ENCODE results near the gene HEATR5A.
"Not testable (repeated sequence)": the region's sequence is repeated elsewhere in the genome, so short reads cannot be mapped to it uniquely, and the experiment has no call there.

The HEATR5A gene

DNA sequence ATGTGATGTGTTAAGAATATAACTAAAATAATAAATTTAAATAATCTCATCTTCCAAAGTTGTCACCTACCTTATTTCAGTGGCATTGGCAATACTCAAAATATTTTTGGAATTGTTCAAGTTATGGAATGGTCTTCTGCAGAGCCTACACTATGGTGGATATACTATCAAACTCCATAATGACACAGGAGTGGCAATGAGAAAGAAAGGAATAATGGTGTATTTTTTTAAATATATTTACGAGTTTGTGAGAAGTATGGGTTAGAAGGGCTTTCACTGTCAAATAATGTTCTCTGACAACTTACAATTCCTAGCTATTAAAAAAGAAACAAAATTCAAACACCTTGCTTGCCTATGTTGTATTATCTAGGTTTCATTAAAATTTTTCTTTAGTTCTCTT lies 38.1 kb downstream of the HEATR5A start:
- Histone ChIP-seq H3K9ac (ENCODE audit: low read length) (no peak overlapping the region), H3K4me3 (ENCODE audit: low read depth in 1 of 2, low read length in 2 of 2) (no peak overlapping the region), H3K4me1 (ENCODE audit: insufficient read depth, low read length) (no peaks in the 10 kb centered on the region), H3K27me3 (ENCODE audit: control insufficient read depth in 1 of 2, insufficient read depth in 2 of 2, low read length in 2 of 2) (no peaks in the 10 kb centered on the region), H3K36me3 (ENCODE audit: insufficient read depth, low read length) (peaks cover 24% of the 10 kb centered on the region), H3K9me3 (ENCODE audit: low read length) (no peaks in the 10 kb centered on the region), H3K27ac (ENCODE audit: low read depth, low read length) (no peak overlapping the region)

DNA sequence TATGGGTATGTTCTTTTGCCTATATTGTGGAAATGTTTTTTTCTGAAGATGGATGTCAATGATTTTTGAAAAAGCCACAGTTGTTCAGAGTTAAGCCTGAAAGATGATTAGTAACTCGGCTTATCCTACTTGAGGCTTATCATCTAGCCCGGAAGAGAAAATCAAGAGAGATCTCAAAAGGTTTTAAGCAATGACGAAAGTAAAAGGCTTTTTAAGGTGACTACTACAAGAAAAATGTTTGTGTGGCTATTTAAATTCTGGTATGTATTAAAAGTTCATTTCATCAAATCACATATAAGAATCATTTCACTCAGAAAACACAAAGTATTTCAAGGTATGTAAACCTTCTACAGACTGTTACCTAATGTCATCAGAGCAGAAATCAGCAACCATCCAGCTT lies 40.2 kb downstream of the HEATR5A start:
- Histone ChIP-seq H3K9ac (ENCODE audit: low read length) (no peak overlapping the region), H3K4me3 (ENCODE audit: low read depth in 1 of 2, low read length in 2 of 2) (no peak overlapping the region), H3K27ac (ENCODE audit: low read depth, low read length) (no peak overlapping the region), H3K9me3 (ENCODE audit: low read length) (no peaks in the 10 kb centered on the region), H3K4me1 (ENCODE audit: insufficient read depth, low read length) (no peaks in the 10 kb centered on the region), H3K36me3 (ENCODE audit: insufficient read depth, low read length) (peaks cover 20% of the 10 kb centered on the region), H3K27me3 (ENCODE audit: control insufficient read depth in 1 of 2, insufficient read depth in 2 of 2, low read length in 2 of 2) (no peaks in the 10 kb centered on the region)

DNA sequence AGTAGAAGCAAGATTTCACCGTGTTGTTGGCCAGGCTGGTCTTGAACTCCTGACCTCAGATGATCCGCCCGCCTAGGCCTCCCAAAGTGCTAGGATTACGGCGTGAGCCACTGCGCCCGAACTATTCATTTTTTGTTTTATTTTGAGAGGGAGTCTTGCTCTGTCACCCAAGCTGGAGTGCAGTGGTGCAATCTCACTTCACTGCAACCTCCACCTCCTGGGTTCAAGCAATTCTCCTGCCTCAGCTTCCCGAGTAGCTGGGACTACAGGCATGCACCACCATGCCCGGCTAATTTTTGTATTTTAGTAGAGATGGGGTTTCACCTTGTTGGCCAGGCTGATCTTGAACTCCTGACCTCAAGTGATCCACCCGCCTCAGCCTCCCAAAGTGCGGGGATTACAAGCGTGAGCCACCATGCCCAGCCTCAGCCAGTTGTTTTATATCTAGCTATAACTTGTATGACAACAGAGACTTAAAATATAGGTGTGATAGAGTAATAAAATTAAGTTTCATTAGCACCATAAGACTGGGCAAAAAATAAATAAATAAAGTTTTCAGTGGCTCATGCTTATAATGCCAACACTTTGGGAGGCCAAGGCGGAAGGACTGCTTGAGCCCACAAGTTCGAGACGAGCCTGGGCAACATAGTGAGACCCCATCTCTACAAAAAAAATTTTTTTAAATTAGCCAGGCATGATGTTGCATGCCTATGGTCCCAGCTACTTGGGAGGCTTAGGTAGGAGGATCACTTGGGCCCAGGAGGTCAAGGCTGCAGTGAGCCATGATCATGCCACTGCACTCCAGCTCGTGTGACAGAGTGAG lies 41.0 kb downstream of the HEATR5A start:
- H3K27me3 ChIP-seq (ENCODE audit: control insufficient read depth in 1 of 2, insufficient read depth in 2 of 2, low read length in 2 of 2); H3K27ac ChIP-seq (ENCODE audit: low read depth, low read length); H3K4me3 ChIP-seq (ENCODE audit: low read depth in 1 of 2, low read length in 2 of 2); H3K4me1 ChIP-seq (ENCODE audit: insufficient read depth, low read length); H3K9ac ChIP-seq (ENCODE audit: low read length); H3K9me3 ChIP-seq (ENCODE audit: low read length): not testable (repeated sequence)
- peaks cover 22% of the 10 kb centered on the region for H3K36me3 ChIP-seq (ENCODE audit: insufficient read depth, low read length)

DNA sequence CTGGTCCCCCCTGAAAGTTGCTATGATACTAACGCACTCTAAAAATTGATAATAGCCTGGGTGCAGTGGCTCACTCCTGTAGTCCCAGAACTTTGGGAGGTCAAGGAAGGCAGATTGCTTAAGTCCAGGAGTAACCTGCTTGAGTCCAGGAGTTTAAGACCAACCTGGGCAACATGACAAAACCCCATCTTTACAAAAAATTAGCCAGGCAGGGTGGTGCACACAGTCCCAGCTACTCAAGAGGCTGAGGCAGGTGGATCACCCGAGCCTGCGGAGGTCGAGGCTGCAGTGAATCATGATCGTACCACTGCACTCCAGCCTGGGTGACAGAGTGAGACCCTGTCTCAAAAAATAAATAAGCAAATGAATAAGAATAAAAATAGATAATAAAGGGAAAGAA lies 42.9 kb downstream of the HEATR5A start:
- Histone ChIP-seq H3K9ac (ENCODE audit: low read length) (no peak overlapping the region), H3K4me1 (ENCODE audit: insufficient read depth, low read length) (no peaks in the 10 kb centered on the region), H3K36me3 (ENCODE audit: insufficient read depth, low read length) (peaks cover 25% of the 10 kb centered on the region), H3K27me3 (ENCODE audit: control insufficient read depth in 1 of 2, insufficient read depth in 2 of 2, low read length in 2 of 2) (no peaks in the 10 kb centered on the region), H3K4me3 (ENCODE audit: low read depth in 1 of 2, low read length in 2 of 2) (no peak overlapping the region), H3K9me3 (ENCODE audit: low read length) (no peaks in the 10 kb centered on the region), H3K27ac (ENCODE audit: low read depth, low read length) (no peak overlapping the region)

DNA sequence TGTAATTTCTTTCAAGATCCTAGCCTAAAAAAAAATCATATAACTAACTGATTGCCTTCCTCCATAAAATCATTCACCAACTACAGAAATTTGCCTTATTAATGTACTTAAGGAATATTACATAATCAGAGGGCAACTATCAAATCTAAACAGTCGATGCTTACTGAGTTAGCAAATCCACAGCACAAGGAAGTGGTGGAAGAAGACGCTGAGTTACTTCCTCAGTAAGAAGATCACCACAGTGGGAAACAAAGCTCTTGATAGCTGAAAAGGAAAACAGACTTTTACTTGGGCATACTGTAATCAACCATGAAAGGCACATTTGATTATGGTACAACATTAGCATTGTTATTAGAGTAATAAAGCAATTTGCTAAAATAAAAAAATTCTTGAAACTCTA lies 48.7 kb downstream of the HEATR5A start:
- H3K27me3 ChIP-seq (ENCODE audit: control insufficient read depth in 1 of 2, insufficient read depth in 2 of 2, low read length in 2 of 2): no peaks in the 10 kb centered on the region
- peaks cover 7% of the 10 kb centered on the region for H3K36me3 ChIP-seq (ENCODE audit: insufficient read depth, low read length)
- no peak overlapping the region for H3K4me3 ChIP-seq (ENCODE audit: low read depth in 1 of 2, low read length in 2 of 2)
- H3K9me3 ChIP-seq (ENCODE audit: low read length): no peaks in the 10 kb centered on the region
- H3K9ac ChIP-seq (ENCODE audit: low read length): no peak overlapping the region
- H3K4me1 ChIP-seq (ENCODE audit: insufficient read depth, low read length): no peaks in the 10 kb centered on the region
- H3K27ac ChIP-seq (ENCODE audit: low read depth, low read length): no peak overlapping the region

DNA sequence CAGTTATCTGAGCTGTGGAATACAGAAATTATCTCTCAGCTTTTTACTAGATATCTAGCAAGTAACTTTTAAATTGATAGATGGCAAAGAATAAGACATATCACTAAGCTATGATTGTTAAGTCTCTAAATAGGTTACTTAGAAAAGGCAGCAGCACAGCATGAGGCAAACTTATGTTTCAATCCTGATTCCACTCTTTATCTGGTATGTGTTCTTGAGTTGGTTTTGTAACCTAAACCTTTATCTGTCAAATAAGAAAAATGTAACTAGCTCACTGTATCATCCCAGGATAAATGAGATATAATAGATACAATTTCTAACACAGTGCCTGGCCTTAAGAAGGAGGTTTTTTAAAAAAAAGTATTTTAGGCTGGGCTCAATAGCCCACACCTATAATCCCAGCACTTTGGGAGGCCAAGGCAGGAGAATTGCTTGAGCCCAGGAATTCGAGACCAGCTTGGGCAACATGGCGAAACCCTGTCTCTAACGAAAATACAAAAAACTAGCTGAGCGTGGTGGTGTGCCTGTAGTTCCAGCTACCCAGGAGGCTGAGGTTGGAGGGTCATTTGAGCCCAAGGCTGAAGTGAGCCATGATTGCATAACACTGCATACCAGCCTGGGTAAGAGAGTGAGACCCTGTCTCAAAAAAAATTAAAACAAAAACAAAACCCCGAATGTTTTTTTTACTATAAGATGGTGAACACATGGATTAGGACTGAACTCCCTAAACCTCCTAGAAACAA lies 56.8 kb downstream of the HEATR5A start:
- no peak overlapping the region for H3K27ac ChIP-seq (ENCODE audit: low read depth, low read length)
- no peak overlapping the region for H3K4me3 ChIP-seq (ENCODE audit: low read depth in 1 of 2, low read length in 2 of 2)
- H3K36me3 ChIP-seq (ENCODE audit: insufficient read depth, low read length): peaks cover 5% of the 10 kb centered on the region
- no peaks in the 10 kb centered on the region for H3K4me1 ChIP-seq (ENCODE audit: insufficient read depth, low read length)
- H3K9me3 ChIP-seq (ENCODE audit: low read length): no peaks in the 10 kb centered on the region
- no peak overlapping the region for H3K9ac ChIP-seq (ENCODE audit: low read length)
- H3K27me3 ChIP-seq (ENCODE audit: control insufficient read depth in 1 of 2, insufficient read depth in 2 of 2, low read length in 2 of 2): no peaks in the 10 kb centered on the region

DNA sequence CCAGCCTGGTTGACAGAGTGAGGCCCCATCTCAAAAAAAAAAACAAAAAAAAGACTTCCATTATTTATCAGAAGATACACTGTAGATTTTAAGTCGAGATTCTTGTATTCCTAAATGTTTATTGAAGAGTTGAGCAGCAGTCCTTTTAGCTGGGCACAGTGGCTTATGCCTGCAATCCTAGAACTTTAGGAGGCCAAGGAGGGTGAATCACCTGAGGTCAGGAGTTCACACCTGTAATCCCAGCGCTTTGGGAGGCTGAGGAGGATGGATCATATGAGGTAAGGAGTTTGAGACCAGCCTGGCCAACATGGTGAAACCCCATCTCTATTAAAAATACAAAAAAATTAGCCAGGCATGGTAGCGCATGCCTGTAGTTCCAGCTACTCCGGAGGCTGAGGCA lies 57.6 kb downstream of the HEATR5A start:
- no peak overlapping the region for H3K27ac ChIP-seq (ENCODE audit: low read depth, low read length)

DNA sequence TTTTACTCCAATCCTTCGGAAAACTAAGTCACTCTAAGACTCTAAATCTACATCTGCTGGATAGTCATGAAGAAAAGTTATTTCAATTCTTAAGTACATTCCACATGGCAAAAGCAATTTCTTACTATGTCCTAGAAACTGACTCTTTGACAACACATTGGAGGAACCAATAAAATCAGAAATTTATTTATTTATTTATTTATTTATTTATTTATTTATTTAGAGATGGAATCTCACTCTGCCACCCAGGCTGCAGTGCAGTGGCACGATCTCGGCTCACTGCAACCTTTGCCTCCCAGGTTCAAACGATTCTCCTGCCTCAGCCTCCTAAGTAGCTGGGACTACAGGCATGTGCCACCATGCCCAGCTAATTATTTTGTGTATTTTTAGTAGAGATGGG lies 58.6 kb downstream of the HEATR5A start:
- H3K9ac ChIP-seq (ENCODE audit: low read length); H3K27me3 ChIP-seq (ENCODE audit: control insufficient read depth in 1 of 2, insufficient read depth in 2 of 2, low read length in 2 of 2); H3K4me3 ChIP-seq (ENCODE audit: low read depth in 1 of 2, low read length in 2 of 2); H3K27ac ChIP-seq (ENCODE audit: low read depth, low read length); H3K4me1 ChIP-seq (ENCODE audit: insufficient read depth, low read length); H3K9me3 ChIP-seq (ENCODE audit: low read length): not testable (repeated sequence)
- peaks cover 12% of the 10 kb centered on the region for H3K36me3 ChIP-seq (ENCODE audit: insufficient read depth, low read length)

More for the DNA sequence above, 57.6 kb downstream of the HEATR5A start:
- Histone ChIP-seq H3K4me3 (ENCODE audit: low read depth in 1 of 2, low read length in 2 of 2) (no peak overlapping the region), H3K4me1 (ENCODE audit: insufficient read depth, low read length) (no peaks in the 10 kb centered on the region), H3K9ac (ENCODE audit: low read length) (no peak overlapping the region), H3K27me3 (ENCODE audit: control insufficient read depth in 1 of 2, insufficient read depth in 2 of 2, low read length in 2 of 2) (no peaks in the 10 kb centered on the region), H3K9me3 (ENCODE audit: low read length) (no peaks in the 10 kb centered on the region), H3K36me3 (ENCODE audit: insufficient read depth, low read length) (peaks cover 12% of the 10 kb centered on the region)

DNA sequence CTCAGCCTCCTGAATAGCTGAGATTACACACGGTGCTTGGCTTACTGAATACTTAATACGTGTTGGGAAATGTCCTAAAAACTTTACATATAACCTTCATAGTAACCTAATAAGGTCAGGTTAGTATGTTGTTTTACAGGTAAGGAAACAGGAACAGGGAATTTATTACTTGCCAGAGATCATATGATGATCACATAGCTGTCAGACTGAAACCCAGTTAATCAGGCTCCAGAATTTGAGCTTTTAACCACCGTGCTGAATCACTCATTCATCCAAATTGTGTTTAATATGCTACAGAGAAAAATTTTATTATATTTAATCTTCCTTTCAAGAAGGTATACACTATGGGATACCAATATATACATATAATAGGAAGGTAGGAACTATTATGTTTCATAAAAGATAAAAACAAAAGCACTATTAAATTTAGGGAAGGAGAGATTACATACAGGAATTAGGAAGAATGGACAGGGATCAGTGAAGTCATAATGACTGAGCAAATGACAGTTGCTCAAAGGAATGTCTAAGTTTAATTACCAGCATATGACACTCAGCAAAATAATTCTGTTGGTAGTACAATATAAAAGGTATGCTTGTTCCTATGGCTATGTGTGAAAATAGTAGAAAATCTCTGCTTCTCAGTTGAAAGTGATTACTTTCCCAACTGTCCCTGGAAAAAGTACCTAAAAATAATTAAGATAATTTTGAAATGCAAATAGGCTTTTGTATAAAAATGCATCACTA lies 59.3 kb downstream of the HEATR5A start:
- H3K27ac ChIP-seq (ENCODE audit: low read depth, low read length): no peak overlapping the region
- no peaks in the 10 kb centered on the region for H3K9me3 ChIP-seq (ENCODE audit: low read length)
- H3K4me3 ChIP-seq (ENCODE audit: low read depth in 1 of 2, low read length in 2 of 2): no peak overlapping the region
- no peaks in the 10 kb centered on the region for H3K27me3 ChIP-seq (ENCODE audit: control insufficient read depth in 1 of 2, insufficient read depth in 2 of 2, low read length in 2 of 2)
- no peak overlapping the region for H3K9ac ChIP-seq (ENCODE audit: low read length)
- peaks cover 4% of the 10 kb centered on the region for H3K4me1 ChIP-seq (ENCODE audit: insufficient read depth, low read length)
- peaks cover 12% of the 10 kb centered on the region for H3K36me3 ChIP-seq (ENCODE audit: insufficient read depth, low read length)

DNA sequence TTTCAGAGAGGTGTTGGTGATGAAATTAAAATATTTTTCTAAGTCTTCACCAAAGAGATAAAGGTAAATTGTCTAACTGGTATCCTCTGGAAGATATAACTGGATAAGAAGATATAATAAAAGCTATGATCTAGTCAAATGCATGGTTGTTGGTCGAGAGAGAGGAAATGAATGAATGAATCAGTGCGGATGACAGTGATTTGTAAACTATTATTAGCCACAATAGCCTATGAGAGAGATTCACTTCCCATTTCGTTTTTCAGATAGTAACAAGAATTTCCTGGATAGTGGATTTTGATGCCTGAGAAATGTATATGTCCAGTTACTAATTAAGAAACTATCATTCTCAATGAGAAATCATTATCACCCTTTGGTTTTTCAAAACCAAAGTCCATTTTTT lies 63.1 kb downstream of the HEATR5A start:
- no peaks in the 10 kb centered on the region for H3K9me3 ChIP-seq (ENCODE audit: low read length)
- no peak overlapping the region for H3K27ac ChIP-seq (ENCODE audit: low read depth, low read length)
- peaks cover 6% of the 10 kb centered on the region for H3K4me1 ChIP-seq (ENCODE audit: insufficient read depth, low read length)
- H3K4me3 ChIP-seq (ENCODE audit: low read depth in 1 of 2, low read length in 2 of 2): no peak overlapping the region
- H3K36me3 ChIP-seq (ENCODE audit: insufficient read depth, low read length): peaks cover 12% of the 10 kb centered on the region
- no peaks in the 10 kb centered on the region for H3K27me3 ChIP-seq (ENCODE audit: control insufficient read depth in 1 of 2, insufficient read depth in 2 of 2, low read length in 2 of 2)
- no peak overlapping the region for H3K9ac ChIP-seq (ENCODE audit: low read length)

DNA sequence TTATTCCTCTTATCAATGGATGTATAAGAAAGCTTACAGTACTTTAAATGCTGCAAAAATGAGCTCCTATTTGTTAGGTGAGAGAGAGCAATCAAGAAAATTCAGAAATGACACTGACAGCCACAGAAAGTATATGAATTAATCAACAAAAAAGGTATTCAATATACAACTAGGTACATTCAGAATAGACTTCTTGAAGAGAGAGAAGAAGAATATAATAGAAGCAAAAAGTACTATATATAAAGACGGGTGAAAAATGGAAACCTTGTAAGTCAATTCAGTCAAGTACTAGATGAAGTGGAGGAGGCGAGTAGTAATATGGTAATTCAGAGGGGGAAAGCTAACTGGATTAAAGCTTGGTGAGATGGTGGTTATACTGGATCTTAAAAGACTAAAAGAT lies 74.3 kb downstream of the HEATR5A start:
- Histone ChIP-seq H3K27me3 (ENCODE audit: control insufficient read depth in 1 of 2, insufficient read depth in 2 of 2, low read length in 2 of 2) (no peaks in the 10 kb centered on the region), H3K36me3 (ENCODE audit: insufficient read depth, low read length) (peaks cover 17% of the 10 kb centered on the region), H3K9ac (ENCODE audit: low read length) (no peak overlapping the region), H3K27ac (ENCODE audit: low read depth, low read length) (no peak overlapping the region), H3K9me3 (ENCODE audit: low read length) (no peaks in the 10 kb centered on the region), H3K4me3 (ENCODE audit: low read depth in 1 of 2, low read length in 2 of 2) (no peak overlapping the region), H3K4me1 (ENCODE audit: insufficient read depth, low read length) (no peaks in the 10 kb centered on the region)
